HepG2 (cell line): ENCODE results near the gene SNAI3. TPM values are rescaled to one million over a fixed set of nuclear protein-coding genes. Genes with fewer than 3 reads are reported as not detected.

Source experiments
- CTCF ChIP-seq: sonication (generic); formaldehyde crosslinking; IDR thresholded peaks from 2 replicates; pipeline ENCODE4 v1.5.0; 2020; ENCODE audit warnings: mild to moderate bottlenecking, missing genetic modification reagents, moderate library complexity
- FOXP1 ChIP-seq, 2 experiments: fragments of 450-650 bp in 1 of 2; IDR thresholded peaks; 2 replicates each; pipeline ENCODE4 v1.6.1; 2017 to 2018; ENCODE audit warnings: antibody characterized with exemption in 1 of 2
- KDM5B ChIP-seq: sonication (generic); formaldehyde crosslinking; IDR thresholded peaks from 2 replicates; pipeline ENCODE4 v1.4.0; 2020; ENCODE audit warnings: missing genetic modification reagents, mild to moderate bottlenecking, borderline replicate concordance
- MAFG ChIP-seq: sonication (generic); formaldehyde crosslinking; IDR thresholded peaks from 2 replicates; pipeline ENCODE4 v1.5.1; 2020; ENCODE audit warnings: mild to moderate bottlenecking, missing genetic modification reagents
- MED8 ChIP-seq: sonication (generic); formaldehyde crosslinking; IDR thresholded peaks from 2 replicates; pipeline ENCODE4 v1.8.1; 2023; ENCODE audit warnings: mild to moderate bottlenecking, missing genetic modification reagents; ENCODE audit not compliant: insufficient replicate concordance
- SAFB2 ChIP-seq: sonication (generic); formaldehyde crosslinking; IDR thresholded peaks from 2 replicates; pipeline ENCODE4 v1.5.1; 2020; ENCODE audit warnings: missing genetic modification reagents, low read depth, mild to moderate bottlenecking, borderline replicate concordance
- TAF15 ChIP-seq: fragments of 200-400 bp; formaldehyde crosslinking; IDR thresholded peaks from one replicate; pipeline ENCODE4 v1.6.1; 2018; ENCODE audit warnings: mild to moderate bottlenecking, low read depth, low read length; ENCODE audit not compliant: poor library complexity, severe bottlenecking
- YY1 ChIP-seq: IDR thresholded peaks from 2 replicates; pipeline ENCODE4 v1.6.1; 2011; ENCODE audit warnings: low read length, low read depth, moderate library complexity, mild to moderate bottlenecking; ENCODE audit not compliant: insufficient read depth, insufficient replicate concordance
- ZFP36L1 ChIP-seq: sonication (generic); formaldehyde crosslinking; IDR thresholded peaks from 2 replicates; pipeline ENCODE4 v1.8.0; 2022; ENCODE audit warnings: mild to moderate bottlenecking, missing genetic modification reagents, moderate library complexity
- ZNF275 ChIP-seq: sonication (generic); formaldehyde crosslinking; IDR thresholded peaks from 2 replicates; pipeline ENCODE4 v1.8.0; 2022; ENCODE audit warnings: missing genetic modification reagents, mild to moderate bottlenecking, inconsistent platforms, borderline replicate concordance
- ZNF280D ChIP-seq: sonication (generic); formaldehyde crosslinking; IDR thresholded peaks from 2 replicates; pipeline ENCODE4 v1.5.1; 2020; ENCODE audit warnings: mild to moderate bottlenecking, missing genetic modification reagents
- ZNF564 ChIP-seq: sonication (generic); formaldehyde crosslinking; IDR thresholded peaks from 2 replicates; pipeline ENCODE4 v1.8.1; 2023; ENCODE audit warnings: mild to moderate bottlenecking, missing genetic modification reagents
- ZNF597 ChIP-seq: sonication (generic); formaldehyde crosslinking; IDR thresholded peaks from 2 replicates; pipeline ENCODE4 v1.5.0; 2020; ENCODE audit warnings: missing genetic modification reagents
- polyA plus RNA-seq, 8 experiments: library from polyadenylated mRNA; depleted of rRNA in 3 of 8; stranded (reverse) in 7 of 8; unstranded in 1 of 8; fragments of >200 nt; fragmentation: Illumina TruSeq in 4 of 8; extraction: Trizol in 4 of 8; gene quantifications; 2 replicates each; pipeline versions ENCODE4 v1.2.1 to v1.2.3, GENCODE V29; 2011 to 2016; ENCODE audit warnings: low read depth in 4 of 8, missing spikeins in 1 of 8, mixed read lengths in 1 of 8; ENCODE audit not compliant: insufficient read depth in 1 of 8
- total RNA-seq, 5 experiments: library from RNA; depleted of rRNA; stranded (reverse); fragments of >200 nt; fragmentation: Illumina TruSeq; extraction: Trizol; gene quantifications; 2 replicates each; pipeline ENCODE4 v1.2.3, GENCODE V29; 2016; ENCODE audit warnings: low read depth in 1 of 5
- TF ChIP-seq, protein P1 (sequence below): sonication (generic); formaldehyde crosslinking; conservative IDR thresholded peaks from 2 replicates; pipeline ENCODE4 v1.4.0; 2020; ENCODE audit warnings: missing genetic modification reagents
- TF ChIP-seq, protein P2 (sequence below): sonication (generic); formaldehyde crosslinking; IDR thresholded peaks from 2 replicates; pipeline ENCODE4 v1.4.0; 2020; ENCODE audit warnings: mild to moderate bottlenecking, low read depth, missing genetic modification reagents

Gene SNAI3
- total and polyA plus RNA-seq, 2 of the 13 experiments (the other 11 are each of a cell fraction or from before 2014, with no cell fraction given), result 0.09 to 0.18 TPM

DNA sequence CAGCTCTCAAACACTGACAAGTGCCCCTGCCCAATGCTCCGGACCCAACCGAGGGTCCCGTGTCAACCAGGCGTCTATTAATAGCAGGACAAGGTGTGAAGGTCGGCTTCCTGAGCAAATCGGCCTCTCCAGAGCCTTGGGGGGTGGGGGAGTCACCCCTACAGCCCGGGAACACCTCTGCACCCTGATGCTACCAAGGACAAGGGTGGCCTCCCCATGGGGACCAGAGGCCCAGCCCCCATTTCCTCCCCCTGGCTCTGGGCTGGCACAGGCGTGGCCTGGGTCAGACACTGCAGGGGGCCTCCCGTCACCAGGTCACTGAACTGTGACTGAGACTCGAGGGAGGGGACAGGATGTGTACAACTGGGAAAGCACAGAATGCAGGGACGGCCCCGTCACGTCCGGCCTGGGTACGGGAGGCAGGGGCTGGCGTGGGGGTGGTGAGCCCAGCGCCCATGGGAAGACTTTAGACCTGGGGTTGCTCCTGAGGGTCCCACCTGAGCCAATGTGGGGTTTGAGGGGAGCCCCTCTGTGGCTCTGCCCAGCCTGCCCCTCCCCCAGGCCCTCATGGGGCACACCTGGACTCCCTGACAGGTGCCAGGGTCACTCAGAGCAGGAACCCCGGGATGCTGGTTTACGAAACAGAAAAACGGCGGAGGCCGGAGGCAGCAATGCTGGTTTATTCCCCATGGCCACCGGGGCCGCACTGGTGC is 34.9 kb downstream of the SNAI3 start (continued):
- TF ChIP-seq ZNF597 (CRISPR knock-in tag) (no peak), MED8 (CRISPR knock-in tag) (no peak), FOXP1 (IDR thresholded peaks at IDR 0.05) (peak; percentile 55; the same call in 1 of the 2 replicates), FOXP1 (CRISPR knock-in tag; IDR thresholded peaks at IDR 0.05) (peak; percentile 86), YY1 (no peak), CTCF (CRISPR knock-in tag) (peak; percentile 43), ZNF564 (CRISPR knock-in tag) (no peak), MAFG (no peak), SAFB2 (no peak), ZFP36L1 (CRISPR knock-in tag) (peak; percentile 90), KDM5B (CRISPR knock-in tag) (no peak), ZNF280D (peak; percentile 75), TAF15 (no peak), ZNF275 (CRISPR knock-in tag) (no peak; the same call in 1 of the 2 replicates)
- TF ChIP-seq, protein P1, sequence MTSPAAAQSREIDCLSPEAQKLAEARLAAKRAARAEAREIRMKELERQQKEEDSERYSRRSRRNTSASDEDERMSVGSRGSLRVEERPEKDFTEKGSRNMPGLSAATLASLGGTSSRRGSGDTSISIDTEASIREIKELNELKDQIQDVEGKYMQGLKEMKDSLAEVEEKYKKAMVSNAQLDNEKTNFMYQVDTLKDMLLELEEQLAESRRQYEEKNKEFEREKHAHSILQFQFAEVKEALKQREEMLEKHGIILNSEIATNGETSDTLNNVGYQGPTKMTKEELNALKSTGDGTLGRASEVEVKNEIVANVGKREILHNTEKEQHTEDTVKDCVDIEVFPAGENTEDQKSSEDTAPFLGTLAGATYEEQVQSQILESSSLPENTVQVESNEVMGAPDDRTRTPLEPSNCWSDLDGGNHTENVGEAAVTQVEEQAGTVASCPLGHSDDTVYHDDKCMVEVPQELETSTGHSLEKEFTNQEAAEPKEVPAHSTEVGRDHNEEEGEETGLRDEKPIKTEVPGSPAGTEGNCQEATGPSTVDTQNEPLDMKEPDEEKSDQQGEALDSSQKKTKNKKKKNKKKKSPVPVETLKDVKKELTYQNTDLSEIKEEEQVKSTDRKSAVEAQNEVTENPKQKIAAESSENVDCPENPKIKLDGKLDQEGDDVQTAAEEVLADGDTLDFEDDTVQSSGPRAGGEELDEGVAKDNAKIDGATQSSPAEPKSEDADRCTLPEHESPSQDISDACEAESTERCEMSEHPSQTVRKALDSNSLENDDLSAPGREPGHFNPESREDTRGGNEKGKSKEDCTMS (CRISPR knock-in tag), result no peak; the same call in 1 of the 2 replicates
- TF ChIP-seq, protein P2, sequence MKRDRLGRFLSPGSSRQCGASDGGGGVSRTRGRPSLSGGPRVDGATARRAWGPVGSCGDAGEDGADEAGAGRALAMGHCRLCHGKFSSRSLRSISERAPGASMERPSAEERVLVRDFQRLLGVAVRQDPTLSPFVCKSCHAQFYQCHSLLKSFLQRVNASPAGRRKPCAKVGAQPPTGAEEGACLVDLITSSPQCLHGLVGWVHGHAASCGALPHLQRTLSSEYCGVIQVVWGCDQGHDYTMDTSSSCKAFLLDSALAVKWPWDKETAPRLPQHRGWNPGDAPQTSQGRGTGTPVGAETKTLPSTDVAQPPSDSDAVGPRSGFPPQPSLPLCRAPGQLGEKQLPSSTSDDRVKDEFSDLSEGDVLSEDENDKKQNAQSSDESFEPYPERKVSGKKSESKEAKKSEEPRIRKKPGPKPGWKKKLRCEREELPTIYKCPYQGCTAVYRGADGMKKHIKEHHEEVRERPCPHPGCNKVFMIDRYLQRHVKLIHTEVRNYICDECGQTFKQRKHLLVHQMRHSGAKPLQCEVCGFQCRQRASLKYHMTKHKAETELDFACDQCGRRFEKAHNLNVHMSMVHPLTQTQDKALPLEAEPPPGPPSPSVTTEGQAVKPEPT (CRISPR knock-in tag), result no peak
